Smooth muscle cell (in vitro differentiated cells): Measurements from ENCODE around the gene METTL21C. TPM values are rescaled to one million over a fixed set of nuclear protein-coding genes. Genes with fewer than 3 reads are reported as not detected.

Experiments used
- DNase-seq: peaks from one replicate; lab custom pipeline; 2025; ENCODE audit not compliant: unreplicated experiment; lab: John Stamatoyannopoulos, UW
- H2AFZ ChIP-seq: fragments of 200-600 bp; sonication (generic); 2 replicates; pipeline ENCODE4 v1.6.0; 2016; ENCODE audit warnings: antibody characterized with exemption, low read depth, mild to moderate bottlenecking
- H3F3A ChIP-seq: fragments of 200-600 bp; sonication (generic); 2 replicates; pipeline ENCODE4 v1.6.0; 2017; ENCODE audit warnings: antibody characterized with exemption, low read depth
- H3K27ac ChIP-seq: fragments of 200-600 bp; sonication (generic); 2 replicates; pipeline ENCODE4 v1.5.1; 2016; ENCODE audit warnings: low read depth, mild to moderate bottlenecking
- H3K27me3 ChIP-seq: fragments of 200-600 bp; sonication (generic); 2 replicates; pipeline ENCODE4 v1.6.1; 2016; ENCODE audit warnings: low read depth, mild to moderate bottlenecking
- H3K36me3 ChIP-seq: fragments of 200-600 bp; sonication (generic); 2 replicates; pipeline ENCODE4 v1.5.1; 2016; ENCODE audit warnings: low read depth
- H3K4me1 ChIP-seq: fragments of 200-600 bp; sonication (generic); 2 replicates; pipeline ENCODE4 v1.5.1; 2016; ENCODE audit warnings: low read depth
- H3K4me2 ChIP-seq: fragments of 200-600 bp; sonication (generic); 2 replicates; pipeline ENCODE4 v1.6.0; 2016; ENCODE audit warnings: mild to moderate bottlenecking
- H3K4me3 ChIP-seq: fragments of 200-600 bp; sonication (generic); 2 replicates; pipeline ENCODE4 v1.5.1; 2016; ENCODE audit warnings: mild to moderate bottlenecking
- H3K79me2 ChIP-seq: fragments of 200-600 bp; sonication (generic); 2 replicates; pipeline ENCODE4 v1.6.0; 2016; ENCODE audit warnings: low read depth, mild to moderate bottlenecking
- H3K9ac ChIP-seq: fragments of 200-600 bp; sonication (generic); 2 replicates; pipeline ENCODE4 v1.6.0; 2016; ENCODE audit warnings: low read depth
- H3K9me3 ChIP-seq: fragments of 200-600 bp; sonication (generic); replicated peaks from 2 replicates; pipeline ENCODE4 v1.5.1; 2016; ENCODE audit warnings: low read depth
- H4K20me1 ChIP-seq: fragments of 200-600 bp; sonication (generic); 2 replicates; pipeline ENCODE4 v1.6.0; 2016; ENCODE audit warnings: low read depth
- CTCF ChIP-seq: fragments of 200-600 bp; sonication (generic); IDR thresholded peaks from 2 replicates; pipeline ENCODE4 v1.5.1; 2017; ENCODE audit warnings: borderline replicate concordance, mild to moderate bottlenecking, antibody characterized with exemption; ENCODE audit not compliant: insufficient read depth, poor library complexity, severe bottlenecking
- WGBS: methylation state at CpG from one replicate; pipeline ENCODE4 v1.1.7; 2016; ENCODE audit warnings: low lambda C conversion rate; 5-methylcytosine and 5-hydroxymethylcytosine counted together
- polyA plus RNA-seq: library from polyadenylated mRNA; unstranded; fragments of >200 nt; fragmentation: Nextera tagmentation; extraction: Ambion mirVana; gene quantifications from 2 replicates; pipeline ENCODE4 v1.2.1, GENCODE V29; 2016
- total RNA-seq: library from RNA; depleted of rRNA; stranded (reverse); fragments of >200 nt; gene quantifications from 2 replicates; pipeline ENCODE4 v1.2.3, GENCODE V29; 2014

Gene METTL21C
- total and polyA plus RNA-seq, 2 experiments from 2014 or later: not detected

GRCh38 chr13:102702965-102703725, 8.3 kb upstream of the METTL21C start:
- DNase-seq: no peak
- peak overlapping the region; percentile 79 for H2AFZ ChIP-seq
- H3K79me2 ChIP-seq: no peaks in the 10 kb centered on the region
- H3K36me3 ChIP-seq: no peaks in the 10 kb centered on the region
- no peaks in the 10 kb centered on the region for H3K27me3 ChIP-seq
- peaks cover 5% of the 10 kb centered on the region for H3K4me1 ChIP-seq
- no peaks in the 10 kb centered on the region for H3K9me3 ChIP-seq
- TF ChIP-seq CTCF: no peak
- no peak overlapping the region for H3K9ac ChIP-seq
- no peaks in the 10 kb centered on the region for H4K20me1 ChIP-seq
- peak overlapping the region; percentile 46 for H3K27ac ChIP-seq
- H3F3A ChIP-seq: no peaks in the 10 kb centered on the region
- WGBS: 68% methylated on average over 8 of the region's 8 CpGs
- no peak overlapping the region for H3K4me3 ChIP-seq
- H3K4me2 ChIP-seq: no peak overlapping the region

GRCh38 chr13:102701331-102701730, 6.5 kb upstream of the METTL21C start:
- Histone ChIP-seq H3K27me3 (no peaks in the 10 kb centered on the region), H3K4me2 (no peak overlapping the region), H2AFZ (no peak overlapping the region), H3K4me1 (peaks cover 8% of the 10 kb centered on the region), H3K9ac (no peak overlapping the region), H3K27ac (no peak overlapping the region), H3K36me3 (no peaks in the 10 kb centered on the region), H3K9me3 (no peaks in the 10 kb centered on the region), H3K4me3 (no peak overlapping the region), H3F3A (no peaks in the 10 kb centered on the region), H4K20me1 (no peaks in the 10 kb centered on the region), H3K79me2 (no peaks in the 10 kb centered on the region)
- no peak for TF ChIP-seq CTCF
- no peak for DNase-seq
- WGBS: 92% methylated on average over 5 of the region's 5 CpGs

DNA sequence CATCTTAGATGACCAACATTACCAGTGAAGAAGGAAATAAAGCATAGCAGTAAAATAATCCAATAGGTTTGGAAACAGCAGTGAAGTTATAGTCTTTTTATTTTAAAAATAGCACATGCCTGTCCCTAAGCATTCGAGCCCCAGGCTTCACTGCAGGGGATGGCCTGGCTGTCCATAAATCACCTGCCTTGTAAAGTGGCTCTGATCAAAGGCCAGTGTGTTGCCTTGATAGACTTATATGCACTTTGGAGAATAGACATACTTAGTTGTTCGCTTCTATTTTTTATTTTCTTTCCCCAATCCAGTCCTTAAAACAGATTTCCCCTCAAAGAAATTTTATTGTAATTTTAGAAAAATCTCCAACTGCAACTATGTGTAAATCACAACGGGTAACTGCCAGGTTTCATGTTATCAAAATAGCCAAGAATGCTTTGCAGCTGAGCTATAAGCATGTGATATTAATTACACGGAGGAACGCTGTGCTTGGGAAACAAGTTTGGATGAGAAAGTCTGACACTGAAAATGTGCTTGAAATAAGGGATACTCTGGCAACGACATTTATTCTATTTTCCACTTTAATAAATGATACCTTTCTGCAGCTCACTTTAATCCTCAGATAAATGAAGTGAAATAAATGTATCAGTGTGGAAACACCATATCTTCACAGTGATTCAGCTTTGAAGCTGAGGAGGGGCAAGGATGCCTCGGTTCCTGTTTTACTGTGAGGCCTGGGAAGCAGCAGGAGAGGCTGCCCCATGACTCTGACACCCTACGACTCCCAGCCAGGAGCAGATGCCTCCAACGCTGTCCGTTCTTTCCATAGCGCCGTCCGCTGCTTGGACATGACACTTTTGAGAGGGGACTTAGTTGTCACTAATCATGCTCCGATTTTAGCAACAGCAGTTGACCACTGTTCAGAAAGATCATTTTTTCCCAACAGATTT, 5.5 kb upstream of the METTL21C start:
- Histone ChIP-seq H3K4me2 (no peak overlapping the region), H3F3A (no peaks in the 10 kb centered on the region), H3K9me3 (no peaks in the 10 kb centered on the region), H3K9ac (no peak overlapping the region), H3K79me2 (no peaks in the 10 kb centered on the region), H3K4me3 (no peak overlapping the region), H3K27ac (no peak overlapping the region), H2AFZ (no peak overlapping the region), H3K4me1 (peaks cover 8% of the 10 kb centered on the region), H3K27me3 (no peaks in the 10 kb centered on the region), H3K36me3 (no peaks in the 10 kb centered on the region), H4K20me1 (no peaks in the 10 kb centered on the region)
- DNase-seq: no peak
- no peak for TF ChIP-seq CTCF
- 82% methylated on average over 14 of the region's 14 CpGs for WGBS
